ENCODE results near the gene FBXW8.

FBXW8 gene

GRCh38 chr12:116867523-116867922, 43.2 kb upstream of the FBXW8 start:
- DNase-seq, result no peak

GRCh38 chr12:116870306-116870705, 40.4 kb upstream of the FBXW8 start:
- no peak for DNase-seq
- Mint-ChIP-seq H3K27me3 (ENCODE audit: low read depth, poor library complexity) (peaks cover 25% of the 10 kb centered on the region), H3K9me3 (peaks cover 13% of the 10 kb centered on the region), H3K4me3 (no peak overlapping the region), H3K4me1 (no peaks in the 10 kb centered on the region), H3K27ac (no peak overlapping the region), H3K36me3 (ENCODE audit: low read depth) (peaks cover 5% of the 10 kb centered on the region)
- TF ChIP-seq CTCF (IDR thresholded peaks at IDR 0.05), result no peak

More at GRCh38 chr12:116867523-116867922, 43.2 kb upstream of the FBXW8 start:
- H3K27ac Mint-ChIP-seq, result no peak overlapping the region
- H3K36me3 Mint-ChIP-seq (ENCODE audit: low read depth), result no peaks in the 10 kb centered on the region
- H3K9me3 Mint-ChIP-seq, result no peaks in the 10 kb centered on the region
- no peaks in the 10 kb centered on the region for H3K4me1 Mint-ChIP-seq
- H3K4me3 Mint-ChIP-seq, result no peak overlapping the region
- peaks cover 19% of the 10 kb centered on the region for H3K27me3 Mint-ChIP-seq (ENCODE audit: low read depth, poor library complexity)
- no peak for TF ChIP-seq CTCF (IDR thresholded peaks at IDR 0.05)

GRCh38 chr12:116874324-116874995, 36.3 kb upstream of the FBXW8 start:
- no peak for DNase-seq
- peaks cover 5% of the 10 kb centered on the region for H3K36me3 Mint-ChIP-seq (ENCODE audit: low read depth)
- H3K9me3 Mint-ChIP-seq, result peaks cover 13% of the 10 kb centered on the region
- TF ChIP-seq CTCF (IDR thresholded peaks at IDR 0.05), result no peak
- H3K27ac Mint-ChIP-seq, result no peak overlapping the region
- peaks cover 61% of the 10 kb centered on the region for H3K27me3 Mint-ChIP-seq (ENCODE audit: low read depth, poor library complexity)
- no peak overlapping the region for H3K4me3 Mint-ChIP-seq
- peaks cover 25% of the 10 kb centered on the region for H3K4me1 Mint-ChIP-seq

- peak; percentile 46 for DNase-seq
- Mint-ChIP-seq H3K4me3 (peak overlapping the region; percentile 52), H3K27me3 (ENCODE audit: low read depth, poor library complexity) (peaks cover 68% of the 10 kb centered on the region), H3K36me3 (ENCODE audit: low read depth) (peaks cover 5% of the 10 kb centered on the region), H3K9me3 (peaks cover 13% of the 10 kb centered on the region), H3K27ac (no peak overlapping the region), H3K4me1 (peaks cover 39% of the 10 kb centered on the region)
- TF ChIP-seq CTCF (IDR thresholded peaks at IDR 0.05), result no peak
Measured at GRCh38 chr12:116876151-116876869, 34.4 kb upstream of the FBXW8 start.

- no peak for TF ChIP-seq CTCF (IDR thresholded peaks at IDR 0.05)
- H3K27me3 Mint-ChIP-seq (ENCODE audit: low read depth, poor library complexity), result peaks cover 85% of the 10 kb centered on the region
- H3K9me3 Mint-ChIP-seq, result peaks cover 9% of the 10 kb centered on the region
- H3K4me3 Mint-ChIP-seq, result peak overlapping the region; percentile 89
- H3K27ac Mint-ChIP-seq, result peak overlapping the region; percentile 20
- H3K36me3 Mint-ChIP-seq (ENCODE audit: low read depth), result peaks cover 5% of the 10 kb centered on the region
- peaks cover 51% of the 10 kb centered on the region for H3K4me1 Mint-ChIP-seq
- peak; percentile 50 for DNase-seq
Measured at GRCh38 chr12:116878567-116879508, 31.9 kb upstream of the FBXW8 start.

All from nephron progenitor cell (in vitro differentiated cells).